NCI-H1694 treated with DMSO at 0.1 percent for 48 hours (cell line): ENCODE results near the gene USB1.
A peak's percentile ranks its signal among the peaks of the same experiment; 100 is the strongest.
"Not testable (repeated sequence)": the region's sequence is repeated elsewhere in the genome, so short reads cannot be mapped to it uniquely, and the experiment has no call there.

ENCODE experiments used
- DNase-seq: peaks from one replicate; lab custom pipeline; 2025; lab: John Stamatoyannopoulos, UW

USB1 gene

DNA sequence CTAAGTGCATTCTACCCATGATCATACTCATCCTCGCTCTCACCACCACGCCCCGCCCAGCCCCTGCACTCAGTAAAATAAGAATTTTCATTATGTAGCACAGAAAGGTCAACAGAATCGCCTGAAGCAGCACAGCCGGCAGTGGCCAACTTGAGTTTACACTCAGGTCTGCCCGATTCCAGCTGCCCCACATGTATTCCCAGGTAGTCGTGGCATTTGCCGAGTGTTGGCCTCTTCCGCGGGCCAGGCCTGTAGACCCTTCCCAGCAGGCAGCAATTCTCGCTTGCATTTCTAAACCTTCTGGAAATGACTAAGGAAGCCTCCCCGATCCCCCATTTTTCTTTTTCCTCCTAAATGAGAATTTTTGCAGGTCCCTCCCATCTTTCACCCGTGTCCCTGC lies 30.9 kb upstream of the USB1 start:
- no peak for DNase-seq

DNA sequence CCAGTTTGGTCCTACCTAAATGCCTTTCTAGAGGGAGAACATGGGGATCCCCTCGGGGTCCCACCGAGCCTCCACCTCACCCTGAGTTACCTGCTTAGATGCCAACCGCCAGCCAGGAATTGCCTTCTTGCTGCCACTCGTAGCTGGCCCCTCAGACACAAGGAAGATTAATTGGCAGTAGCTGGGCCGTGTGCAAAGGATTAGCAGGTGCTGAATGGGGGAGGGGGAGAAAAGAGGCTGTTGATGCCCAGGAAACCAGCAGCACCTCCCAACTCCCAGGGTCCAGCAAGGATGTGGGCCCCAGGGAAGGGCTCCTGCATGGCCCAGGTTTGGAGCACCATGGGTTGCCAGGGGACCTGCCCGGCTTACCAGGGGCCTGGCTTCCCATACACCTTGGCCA lies 30.2 kb upstream of the USB1 start, which contains the start of gene CNGB1:
Gene CNGB1 (minus strand): TSS at position 159 of the 400 bp plus-strand sequence. CDS start 3,842 bp downstream, outside the sequence.
- no peak for DNase-seq

- no peak for DNase-seq
Measured at GRCh38 chr16:57971848-57972247, 29.4 kb upstream of the USB1 start.

GRCh38 chr16:57972306-57972705 lies 28.9 kb upstream of the USB1 start:
- no peak for DNase-seq

DNA sequence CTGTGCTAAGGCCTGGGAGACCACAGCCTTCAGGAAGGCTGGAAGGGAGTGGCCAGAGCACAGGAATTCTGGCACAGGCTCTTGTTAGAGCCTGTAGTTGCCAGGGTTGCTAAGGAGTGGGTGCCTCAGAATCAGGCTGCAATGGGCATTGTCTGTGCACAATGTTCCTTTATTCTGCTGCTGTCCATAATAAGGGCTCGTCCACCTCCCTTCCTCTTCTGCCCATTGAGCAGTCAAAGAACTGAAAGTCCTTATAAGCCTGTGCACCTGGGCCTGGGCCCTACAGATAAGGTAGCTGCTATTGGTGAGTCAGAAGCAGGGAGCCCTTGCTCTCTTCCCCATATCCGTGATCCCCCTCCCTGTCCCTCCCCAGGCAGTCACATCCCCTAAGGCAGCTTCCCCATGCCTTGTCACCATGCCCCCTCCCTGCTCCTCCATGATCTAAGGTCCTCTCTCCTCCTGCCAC lies 24.8 kb upstream of the USB1 start:
- DNase-seq: no peak

GRCh38 chr16:57977418-57978069 lies 23.7 kb upstream of the USB1 start:
- DNase-seq: no peak

GRCh38 chr16:57978070-57978465 lies 23.1 kb upstream of the USB1 start:
- DNase-seq: not testable (repeated sequence)

DNA sequence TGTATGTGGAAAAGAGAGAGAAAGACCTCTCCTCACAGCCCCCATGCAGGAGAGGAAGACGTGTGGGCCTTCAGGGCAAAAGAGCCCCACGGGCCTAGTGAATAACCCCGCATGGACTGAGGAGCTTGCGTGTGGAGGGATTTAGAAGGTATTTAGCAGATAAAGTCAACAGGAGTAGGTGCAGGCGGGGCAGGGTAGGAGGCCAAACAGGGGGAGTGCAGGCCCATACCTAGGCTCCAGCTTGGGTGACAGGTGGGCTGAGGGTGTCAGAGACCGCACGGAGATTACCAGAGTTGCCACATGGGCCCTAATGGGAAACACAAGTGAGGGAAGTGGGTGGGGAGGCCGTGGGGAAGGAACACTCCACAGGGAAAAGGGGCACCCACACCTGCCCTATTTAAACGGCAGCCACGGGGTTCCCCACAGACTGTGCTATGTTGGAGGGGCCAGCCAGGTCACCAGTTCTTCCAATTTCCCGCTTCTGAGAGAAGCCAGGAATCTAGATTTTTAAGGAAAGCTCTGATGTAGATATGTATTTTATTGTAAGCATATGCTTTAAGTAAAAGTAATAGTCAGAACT lies 22.1 kb upstream of the USB1 start:
- DNase-seq: no peak

- DNase-seq: no peak
Measured at GRCh38 chr16:57981636-57982035, 19.6 kb upstream of the USB1 start.

GRCh38 chr16:57982385-57982784 lies 18.8 kb upstream of the USB1 start:
- DNase-seq: no peak

DNA sequence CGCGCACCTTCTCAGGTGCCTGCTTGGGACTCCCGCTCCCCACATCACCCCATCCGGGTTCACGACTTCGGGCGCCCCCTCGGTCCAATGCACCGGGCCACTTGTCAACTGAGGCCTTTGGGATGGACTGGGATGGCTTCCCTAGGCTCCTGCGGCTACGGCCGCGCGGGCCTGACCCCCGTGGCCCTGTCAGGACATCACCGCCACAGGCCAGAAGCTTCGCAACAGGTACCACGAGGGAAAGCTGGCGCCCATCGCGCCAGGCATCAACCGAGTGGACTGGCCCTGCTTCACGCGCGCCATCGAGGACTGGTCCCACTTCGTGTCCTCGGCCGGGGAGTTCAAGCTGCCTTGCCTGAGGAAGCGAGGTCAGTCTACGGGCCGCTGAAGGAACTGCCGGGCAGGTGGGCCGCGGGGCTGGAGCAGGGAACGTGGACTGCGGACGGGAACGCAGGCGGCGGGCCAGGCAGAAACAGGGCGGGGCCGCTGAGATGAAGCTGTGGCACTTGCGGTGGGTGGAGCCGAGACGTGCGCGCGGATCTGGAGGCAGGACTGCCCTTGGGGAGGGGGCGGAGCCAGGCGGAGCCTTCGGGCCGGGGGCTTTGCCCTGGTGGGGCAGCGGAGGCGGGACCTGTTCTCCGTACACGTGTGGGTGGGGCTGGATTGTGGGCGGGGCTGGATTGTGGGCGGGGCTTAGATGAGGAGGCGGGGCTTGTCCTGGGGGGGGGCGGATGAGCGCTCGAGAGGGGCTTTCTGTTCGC lies 16.6 kb upstream of the USB1 start:
- no peak for DNase-seq

DNA sequence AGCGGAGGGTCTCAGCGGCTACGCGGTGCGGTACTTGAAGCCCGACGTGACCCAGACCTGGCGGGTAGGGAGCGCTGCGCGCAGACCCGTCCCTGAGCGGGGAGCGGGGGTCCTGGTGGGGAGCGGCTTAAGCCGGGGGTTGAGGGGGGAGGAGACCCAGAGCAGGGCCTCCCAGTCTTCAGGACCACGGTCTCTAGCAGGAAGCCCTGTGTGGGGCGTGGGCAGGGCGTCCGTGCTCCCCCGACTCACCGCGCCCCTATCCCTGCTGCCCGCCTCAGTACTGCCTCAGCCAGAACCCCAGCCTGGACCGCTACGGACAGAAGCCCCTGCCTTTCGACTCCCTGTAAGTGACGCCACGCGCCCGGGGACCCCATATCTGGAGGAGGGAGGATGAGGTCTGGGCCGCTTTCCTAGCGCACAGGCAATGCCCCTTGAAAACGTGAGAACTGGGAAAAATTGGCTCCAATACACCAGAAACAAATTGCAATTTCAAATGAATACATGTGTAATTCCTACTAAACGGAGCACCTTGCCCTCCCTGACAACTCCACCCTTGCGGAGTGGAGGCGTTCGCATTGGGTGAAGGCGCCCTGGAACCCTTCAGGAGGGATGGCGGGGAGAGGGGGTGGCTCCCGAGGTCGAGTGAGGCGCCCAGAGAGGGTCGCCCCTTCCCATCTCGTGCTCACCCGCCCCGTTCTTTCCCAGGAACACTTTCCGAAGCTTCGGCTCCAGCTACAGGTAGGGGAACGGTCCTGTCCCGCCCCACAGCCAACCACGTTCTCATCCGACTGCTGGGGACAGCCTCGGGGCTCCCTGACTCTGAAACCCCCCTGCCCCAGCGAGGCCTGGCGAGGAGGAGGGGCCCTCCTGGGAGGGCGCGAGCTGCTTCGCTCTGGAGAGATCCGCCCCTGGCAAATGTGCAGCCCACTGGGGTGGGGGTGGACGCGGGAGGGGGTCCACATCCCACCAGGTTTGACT lies 15.7 kb upstream of the USB1 start:
- DNase-seq: no peak

- DNase-seq: no peak
Measured at GRCh38 chr16:57986196-57986595, 15.0 kb upstream of the USB1 start.

GRCh38 chr16:57987441-57988177 lies 13.6 kb upstream of the USB1 start:
- no peak for DNase-seq

- DNase-seq: no peak
Measured at GRCh38 chr16:57988929-57989328, 12.3 kb upstream of the USB1 start.

DNA sequence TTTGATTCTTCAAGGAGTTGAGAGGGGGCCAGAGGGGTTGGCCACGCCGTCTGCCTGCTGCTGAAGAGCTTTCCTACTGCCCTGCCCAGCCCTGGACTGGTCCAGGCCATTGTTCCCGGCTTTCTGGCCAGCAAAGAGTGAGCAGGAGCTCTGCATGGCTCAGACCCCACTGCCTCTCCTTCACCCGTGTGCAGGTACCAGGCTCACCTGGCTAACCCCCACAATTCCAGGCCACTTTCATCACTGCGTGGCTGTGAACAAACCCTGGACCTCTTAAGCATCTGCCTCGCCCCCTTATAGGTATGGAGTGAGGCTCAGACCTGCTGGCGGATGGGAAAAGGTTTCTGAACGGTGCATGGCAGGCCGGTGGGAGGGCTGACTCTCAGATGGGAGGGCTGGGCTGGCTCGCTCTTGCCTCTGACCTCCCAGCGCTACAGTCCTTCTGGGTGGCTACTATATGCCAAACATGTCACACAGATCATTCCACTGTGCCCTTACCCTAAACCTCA lies 9.6 kb upstream of the USB1 start:
- no peak for DNase-seq

DNA sequence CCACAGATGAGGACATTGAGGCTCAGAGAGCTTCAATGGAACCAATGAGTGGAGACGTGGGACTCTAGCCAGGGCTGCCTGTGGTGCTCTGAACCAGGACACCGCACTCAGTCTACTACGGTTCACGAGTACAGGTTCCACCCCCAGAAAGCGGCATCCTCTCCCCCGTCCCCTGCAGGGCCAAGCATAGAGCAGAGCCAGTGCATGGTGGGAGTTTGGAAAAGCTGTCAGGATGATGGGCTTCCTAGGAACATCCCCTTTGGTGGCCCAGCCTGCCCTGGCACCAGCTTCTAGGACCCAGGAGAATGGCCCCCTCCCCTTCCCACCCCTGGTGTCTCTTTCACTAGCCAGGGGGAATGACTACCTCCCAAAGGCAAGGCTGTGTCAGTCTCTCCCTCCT lies 9.1 kb upstream of the USB1 start:
- no peak for DNase-seq

GRCh38 chr16:57993438-57993837 lies 7.8 kb upstream of the USB1 start:
- peak; percentile 41 for DNase-seq

- DNase-seq: no peak
Measured at GRCh38 chr16:57993897-57994296, 7.3 kb upstream of the USB1 start.

- no peak for DNase-seq
Measured at GRCh38 chr16:57994361-57994760, 6.8 kb upstream of the USB1 start.

DNA sequence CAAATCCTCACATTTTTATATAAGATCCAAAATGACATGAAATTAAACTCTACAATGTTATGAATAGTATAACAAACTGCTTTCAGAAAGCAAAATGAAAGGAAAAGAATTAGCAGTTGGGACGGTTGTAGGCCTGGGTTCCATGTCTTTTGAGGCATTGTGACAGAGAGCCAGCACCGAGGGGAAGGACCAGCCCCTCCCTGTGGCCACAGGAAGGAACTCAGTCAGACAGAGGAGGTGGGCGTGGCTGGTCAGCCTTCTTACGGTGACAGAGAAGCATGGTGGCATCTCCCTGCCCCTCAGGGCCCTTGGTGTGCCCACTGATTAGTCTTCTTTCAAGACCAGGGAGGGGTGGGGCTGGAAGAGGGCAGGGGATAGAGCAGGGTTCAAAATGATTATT lies 6.4 kb upstream of the USB1 start:
- no peak for DNase-seq
